Measurements from ENCODE around the gene RAB4B. TPM values are rescaled to one million over a fixed set of nuclear protein-coding genes. Genes with fewer than 3 reads are reported as not detected.
"Not testable (repeated sequence)": the region's sequence is repeated elsewhere in the genome, so short reads cannot be mapped to it uniquely, and the experiment has no call there.

RAB4B gene
- total and polyA plus RNA-seq, 12 donors: 25.8 to 135 (median 68.2) TPM

- Histone ChIP-seq H3K9me3 (replicated peaks in 1 of 3) (no peaks in the 10 kb centered on the region), H3K4me1 (replicated peaks in 1 of 2) (peaks cover 9 to 30% of the 10 kb centered on the region in 2 donors), H3K36me3 (replicated peaks in 1 of 2) (peaks cover 0 to 25% of the 10 kb centered on the region in 2 donors), H3K27me3 (no peaks in the 10 kb centered on the region), H3K27ac (peak overlapping the region in 3 of 5 donors; percentile 47 to 84 (median 63)), H3K4me3 (peak overlapping the region in 1 of 4 donors; percentile 30)
- WGBS, 4 donors: 24 to 38% (median 31%) methylated on average over 18 to 35 of the region's 35 CpGs
- DNase-seq: no peak
- intact Hi-C loops (cut with DNase I): no loop called here
- TF ChIP-seq, protein P1, sequence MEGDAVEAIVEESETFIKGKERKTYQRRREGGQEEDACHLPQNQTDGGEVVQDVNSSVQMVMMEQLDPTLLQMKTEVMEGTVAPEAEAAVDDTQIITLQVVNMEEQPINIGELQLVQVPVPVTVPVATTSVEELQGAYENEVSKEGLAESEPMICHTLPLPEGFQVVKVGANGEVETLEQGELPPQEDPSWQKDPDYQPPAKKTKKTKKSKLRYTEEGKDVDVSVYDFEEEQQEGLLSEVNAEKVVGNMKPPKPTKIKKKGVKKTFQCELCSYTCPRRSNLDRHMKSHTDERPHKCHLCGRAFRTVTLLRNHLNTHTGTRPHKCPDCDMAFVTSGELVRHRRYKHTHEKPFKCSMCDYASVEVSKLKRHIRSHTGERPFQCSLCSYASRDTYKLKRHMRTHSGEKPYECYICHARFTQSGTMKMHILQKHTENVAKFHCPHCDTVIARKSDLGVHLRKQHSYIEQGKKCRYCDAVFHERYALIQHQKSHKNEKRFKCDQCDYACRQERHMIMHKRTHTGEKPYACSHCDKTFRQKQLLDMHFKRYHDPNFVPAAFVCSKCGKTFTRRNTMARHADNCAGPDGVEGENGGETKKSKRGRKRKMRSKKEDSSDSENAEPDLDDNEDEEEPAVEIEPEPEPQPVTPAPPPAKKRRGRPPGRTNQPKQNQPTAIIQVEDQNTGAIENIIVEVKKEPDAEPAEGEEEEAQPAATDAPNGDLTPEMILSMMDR (IDR thresholded peaks at IDR 0.05): no peak
- no peak for TF ChIP-seq POLR2A (IDR thresholded peaks at IDR 0.05)
Observed at GRCh38 chr19:40811478-40812341, 33.7 kb downstream of the RAB4B start.

DNA sequence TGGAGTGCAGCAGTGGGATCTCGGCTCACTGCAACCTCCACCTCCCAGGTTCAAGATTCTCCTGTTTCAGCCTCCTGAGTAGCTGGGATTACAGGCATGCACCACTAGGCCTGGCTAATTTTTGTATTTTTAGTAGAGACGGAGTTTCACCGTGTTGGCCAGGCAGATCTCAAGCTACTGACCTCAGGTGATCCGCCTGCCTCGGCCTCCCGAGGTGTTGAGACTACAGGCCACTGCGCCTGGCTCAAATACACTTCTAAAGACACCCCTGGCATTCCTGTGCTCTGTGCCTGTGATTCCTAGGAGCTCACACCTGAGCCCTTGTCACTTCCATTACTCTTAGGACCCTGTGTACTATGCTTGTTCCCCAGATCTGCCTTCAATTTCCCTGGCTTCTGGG is 34.5 kb downstream of the RAB4B start:
- intact Hi-C loops (cut with DNase I); H3K9me3 ChIP-seq (replicated peaks in 1 of 3); H3K27me3 ChIP-seq; H3K4me3 ChIP-seq; DNase-seq: not testable (repeated sequence)
- Histone ChIP-seq H3K4me1 (replicated peaks in 1 of 2) (peaks cover 9 to 22% of the 10 kb centered on the region in 2 donors), H3K36me3 (replicated peaks in 1 of 2) (peaks cover 0 to 20% of the 10 kb centered on the region in 2 donors), H3K27ac (peak overlapping the region in 1 of 5 donors; percentile 58)
- WGBS, 4 donors: 69 to 90% (median 86%) methylated on average over 5 to 7 of the region's 7 CpGs

DNA sequence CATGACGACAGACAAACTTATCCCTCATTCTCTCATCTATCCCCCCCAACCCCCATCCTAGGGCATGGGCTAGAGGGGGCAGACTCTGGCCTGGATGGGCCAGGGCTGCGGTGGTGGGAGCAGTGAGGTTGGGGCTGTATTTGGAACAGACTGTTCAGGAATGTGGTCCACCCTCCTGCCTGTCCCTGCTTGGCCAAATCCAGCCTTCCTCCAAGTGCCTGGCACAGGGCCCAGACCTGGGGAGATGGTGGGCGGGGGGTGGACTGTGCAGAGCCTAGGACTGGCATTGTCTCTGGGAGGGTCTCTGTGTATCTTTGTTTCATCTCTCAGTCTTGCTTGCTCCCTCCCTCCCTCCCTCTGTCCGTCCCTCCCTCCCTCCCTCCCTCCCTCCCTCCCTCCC is 35.1 kb downstream of the RAB4B start:
- no peak for TF ChIP-seq POLR2A (IDR thresholded peaks at IDR 0.05)
- TF ChIP-seq, protein P1 (IDR thresholded peaks at IDR 0.05): no peak
- no peak for DNase-seq
- Histone ChIP-seq H3K4me1 (replicated peaks in 1 of 2) (peaks cover 9 to 19% of the 10 kb centered on the region in 2 donors), H3K9me3 (replicated peaks in 1 of 3) (no peaks in the 10 kb centered on the region), H3K27ac (peak overlapping the region in 1 of 5 donors; percentile 58), H3K36me3 (replicated peaks in 1 of 2) (peaks cover 0 to 14% of the 10 kb centered on the region in 2 donors), H3K4me3 (no peak overlapping the region), H3K27me3 (no peaks in the 10 kb centered on the region)
- 21 to 55% (median 39%) methylated on average over 2 to 4 of the region's 4 CpGs for WGBS, 4 donors
- intact Hi-C loops (cut with DNase I): no loop called here

DNA sequence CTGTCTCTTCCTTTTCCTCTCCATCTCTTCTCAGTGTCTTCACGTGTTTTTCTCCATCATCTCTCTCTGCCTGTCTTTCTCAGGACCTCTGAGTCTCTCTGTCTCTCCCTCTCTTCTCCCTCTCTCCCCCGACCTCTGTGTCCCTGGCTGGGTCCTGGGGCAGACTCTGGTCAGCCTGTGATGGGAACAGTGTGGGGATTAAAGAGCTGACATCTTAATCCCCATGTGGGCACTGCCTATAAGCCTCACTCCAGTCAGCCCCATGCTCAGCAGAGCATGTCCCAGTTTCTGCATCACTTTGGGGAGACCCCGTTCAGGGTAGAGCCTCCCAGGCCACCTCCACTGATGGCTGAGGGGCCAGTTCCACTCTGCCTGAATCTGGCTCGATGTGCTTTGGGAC is 37.2 kb downstream of the RAB4B start:
- Histone ChIP-seq H3K36me3 (replicated peaks in 1 of 2) (no peaks in the 10 kb centered on the region), H3K27me3 (no peaks in the 10 kb centered on the region), H3K27ac (no peak overlapping the region), H3K4me1 (replicated peaks in 1 of 2) (peaks cover 15 to 27% of the 10 kb centered on the region in 2 donors), H3K4me3 (no peak overlapping the region), H3K9me3 (replicated peaks in 1 of 3) (no peaks in the 10 kb centered on the region)
- 62 to 77% (median 71%) methylated on average over 3 to 4 of the region's 4 CpGs for WGBS, 4 donors
- intact Hi-C loops (cut with DNase I): loop anchor here in 1 of 2 donors (5.0 kb wide), 1 partner anchor 153 kb away; no protein-coding TSS in a partner anchor
- DNase-seq: peak in 2 of 7 donors; percentile 14 to 48
- no peak for TF ChIP-seq POLR2A (IDR thresholded peaks at IDR 0.05)
- TF ChIP-seq, protein P1 (IDR thresholded peaks at IDR 0.05): no peak

All from adrenal gland (tissue), 12 donors.